Measurements from ENCODE around the gene TFEB.

The TFEB gene

GRCh38 chr6:41648070-41648585 lies 87.3 kb downstream of the TFEB start:
- DNase-seq, result no peak

- no peak for DNase-seq
Measured at GRCh38 chr6:41647061-41647511, 88.3 kb downstream of the TFEB start.

GRCh38 chr6:41646026-41646795 lies 89.2 kb downstream of the TFEB start:
- no peak for DNase-seq

GRCh38 chr6:41645007-41645618 lies 90.3 kb downstream of the TFEB start:
- DNase-seq, result no peak

GRCh38 chr6:41644297-41644879 lies 91.0 kb downstream of the TFEB start:
- DNase-seq, result peak in 1 of 2 experiments; percentile 73

GRCh38 chr6:41643899-41644269 lies 91.5 kb downstream of the TFEB start:
- DNase-seq, result no peak

- peak in 1 of 2 experiments; percentile 28 for DNase-seq
Measured at GRCh38 chr6:41642960-41643898, 92.2 kb downstream of the TFEB start.

GRCh38 chr6:41642090-41642959 lies 93.1 kb downstream of the TFEB start:
- DNase-seq, result no peak

- DNase-seq, result no peak
Measured at GRCh38 chr6:41641352-41641925, 94.0 kb downstream of the TFEB start.

- DNase-seq, result no peak
Measured at GRCh38 chr6:41640426-41640825, 95.0 kb downstream of the TFEB start.

- DNase-seq, result no peak
Measured at GRCh38 chr6:41639809-41640371, 95.5 kb downstream of the TFEB start.

GRCh38 chr6:41638935-41639808 lies 96.2 kb downstream of the TFEB start:
- DNase-seq, result peak in 1 of 2 experiments; percentile 41

GRCh38 chr6:41638002-41638934 lies 97.1 kb downstream of the TFEB start, which contains the start of gene MDFI:
Gene MDFI (plus strand): TSS chr6:41638468. CDS start chr6:41638750, 282 bp downstream.
- DNase-seq, result peak in 1 of 2 experiments; percentile 52

GRCh38 chr6:41637194-41638001 lies 98.0 kb downstream of the TFEB start:
- DNase-seq, result no peak

GRCh38 chr6:41636833-41637193 lies 98.6 kb downstream of the TFEB start:
- no peak for DNase-seq

GRCh38 chr6:41635365-41635764 lies 100.0 kb downstream of the TFEB start:
- no peak for DNase-seq

- no peak for DNase-seq
Measured at GRCh38 chr6:41634657-41635056, 100.8 kb downstream of the TFEB start.
